ENCODE results near the gene LST1. TPM values are rescaled to one million over a fixed set of nuclear protein-coding genes. Genes with fewer than 3 reads are reported as not detected.
A peak's percentile ranks its signal among the peaks of the same experiment; 100 is the strongest.

LST1 gene
- total RNA-seq, 2 experiments from 2014 or later: 3.0 to 4.2 TPM

DNA sequence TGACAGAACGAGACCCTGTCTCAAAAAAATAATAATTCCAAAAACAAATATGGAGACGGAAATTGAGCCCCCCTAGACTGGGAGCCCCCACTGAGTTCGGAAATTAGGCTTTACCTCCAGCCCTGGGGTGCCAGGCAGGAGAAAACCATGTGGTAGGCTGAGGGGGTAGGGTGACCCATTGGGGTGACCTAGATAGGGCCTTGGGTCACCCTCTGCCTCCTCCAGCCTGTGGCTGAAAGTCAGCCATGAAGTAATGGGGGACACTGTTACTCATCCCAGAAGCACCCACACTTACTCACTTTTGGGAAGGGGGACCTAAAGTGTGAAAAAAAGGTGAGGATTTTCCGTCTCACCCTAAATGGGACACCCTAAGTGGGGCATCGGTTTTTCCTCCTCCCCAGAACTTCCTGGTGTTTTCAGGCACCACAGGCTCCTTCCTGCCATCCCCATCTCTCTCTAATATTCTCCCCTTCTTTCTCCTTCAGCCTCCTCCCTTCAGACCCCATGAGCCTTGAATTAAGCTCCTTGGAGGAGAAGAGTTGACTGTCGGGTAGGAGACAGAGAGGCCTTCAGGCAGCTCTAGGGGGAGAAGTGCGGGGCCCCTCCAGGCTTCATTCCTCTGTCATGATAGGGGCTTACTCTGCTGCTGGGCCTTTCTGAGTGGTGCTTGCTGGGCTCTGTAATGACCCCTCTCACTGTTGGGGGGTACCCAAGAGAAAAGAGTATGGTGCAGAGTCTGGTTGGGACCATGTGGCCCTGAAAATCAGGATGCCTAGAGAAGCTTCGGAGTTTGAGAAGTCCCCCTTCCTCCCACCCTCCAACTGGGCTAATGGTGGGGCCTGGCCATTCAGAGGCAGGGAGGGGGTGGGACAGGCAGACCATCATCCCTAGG, 6.3 kb upstream of the LST1 start:
- Histone ChIP-seq H3K9me3 (ENCODE audit: low read length) (no peaks in the 10 kb centered on the region), H3K4me2 (ENCODE audit: low read length) (peak overlapping the region; percentile 88), H3K36me3 (ENCODE audit: insufficient read depth, low read length) (peaks cover 13% of the 10 kb centered on the region; the same call in 1 of the 2 replicates), H2AFZ (ENCODE audit: low read length) (no peak overlapping the region), H3K4me1 (ENCODE audit: insufficient read depth, low read length, poor library complexity, severe bottlenecking) (peaks cover 78% of the 10 kb centered on the region), H3K9me2 (ENCODE audit: insufficient read depth, low read length) (no peaks in the 10 kb centered on the region), H3K27ac (ENCODE audit: low read depth, low read length, poor library complexity, severe bottlenecking) (no peak overlapping the region), H3K79me2 (ENCODE audit: insufficient read depth, low read depth, low read length) (peaks cover 15% of the 10 kb centered on the region; the same call in 1 of the 2 replicates), H4K20me1 (ENCODE audit: insufficient read depth, low read length) (no peaks in the 10 kb centered on the region), H3K4me3 (ENCODE audit: low read depth, low read length, poor library complexity, severe bottlenecking) (peak overlapping the region; percentile 87)
- no TSS peak for BruUV-seq (replicated peaks)
- TF ChIP-seq CTCF (conservative IDR thresholded peaks at IDR 0.05; ENCODE audit: low read length) (no peak), EZH2phosphoT487 (IDR thresholded peaks at IDR 0.05; ENCODE audit: borderline replicate concordance, low read depth, low read length) (no peak)
- no peak for DNase-seq (ENCODE audit: low spot score)
- ChIA-PET POLR2A (interaction anchor here (0.8 to 6.0 kb wide), 4 partner anchors 10 to 63 kb away, joined by 3 to 49 read pairs (median 6); no protein-coding TSS in a partner anchor), CTCF (ENCODE audit: unreplicated experiment) (interaction anchor here (1.3 to 4.4 kb wide), 2 partner anchors 18 to 31 kb away, joined by 3 to 27 read pairs; no protein-coding TSS in a partner anchor)
- intact Hi-C loops (cut with micrococcal nuclease; ENCODE audit: unreplicated experiment): loop anchor here (10.0 kb wide), 1 partner anchor 175 kb away; the partner anchor contains the start of gene MICA

DNA sequence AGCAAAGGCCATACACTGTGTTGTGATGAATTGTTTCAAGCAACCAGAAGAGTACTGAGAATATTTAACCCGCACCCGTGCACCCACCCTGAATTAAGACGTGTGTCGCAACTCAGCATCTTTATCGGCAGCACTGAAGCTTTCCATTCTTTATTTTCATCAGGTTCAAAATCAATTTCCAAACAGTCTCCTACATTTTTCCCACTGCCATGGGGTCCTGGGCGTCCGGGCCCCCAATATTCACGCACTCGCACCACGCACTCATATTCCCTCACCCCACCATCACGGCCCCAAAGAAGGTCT, 5.7 kb upstream of the LST1 start:
- POLR2A ChIA-PET: interaction anchor here (0.8 to 6.0 kb wide), 4 partner anchors 11 to 63 kb away, joined by 3 to 49 read pairs (median 6); no protein-coding TSS in a partner anchor

More for the DNA sequence above, 5.7 kb upstream of the LST1 start:
- Histone ChIP-seq H3K4me1 (ENCODE audit: insufficient read depth, low read length, poor library complexity, severe bottlenecking) (peaks cover 78% of the 10 kb centered on the region), H3K4me2 (ENCODE audit: low read length) (peak overlapping the region; percentile 88), H4K20me1 (ENCODE audit: insufficient read depth, low read length) (no peaks in the 10 kb centered on the region), H3K36me3 (ENCODE audit: insufficient read depth, low read length) (peaks cover 13% of the 10 kb centered on the region; the same call in 1 of the 2 replicates), H3K9me2 (ENCODE audit: insufficient read depth, low read length) (no peaks in the 10 kb centered on the region), H2AFZ (ENCODE audit: low read length) (no peak overlapping the region), H3K4me3 (ENCODE audit: low read depth, low read length, poor library complexity, severe bottlenecking) (peak overlapping the region; percentile 87), H3K79me2 (ENCODE audit: insufficient read depth, low read depth, low read length) (peaks cover 15% of the 10 kb centered on the region; the same call in 1 of the 2 replicates), H3K9me3 (ENCODE audit: low read length) (no peaks in the 10 kb centered on the region), H3K27ac (ENCODE audit: low read depth, low read length, poor library complexity, severe bottlenecking) (no peak overlapping the region)
- TF ChIP-seq EZH2phosphoT487 (IDR thresholded peaks at IDR 0.05; ENCODE audit: borderline replicate concordance, low read depth, low read length) (no peak), CTCF (conservative IDR thresholded peaks at IDR 0.05; ENCODE audit: low read length) (no peak)
- DNase-seq (ENCODE audit: low spot score): no peak
- intact Hi-C loops (cut with micrococcal nuclease; ENCODE audit: unreplicated experiment): loop anchor here (10.0 kb wide), 1 partner anchor 176 kb away; the partner anchor contains the start of gene MICA
- no TSS peak for BruUV-seq (replicated peaks)
- CTCF ChIA-PET (ENCODE audit: unreplicated experiment): interaction anchor here (1.3 to 4.4 kb wide), 2 partner anchors 17 to 32 kb away, joined by 3 to 27 read pairs; no protein-coding TSS in a partner anchor

Data from OCI-LY7 (cell line).